Left renal pelvis (tissue), 4 donors: ENCODE measurements around the gene TM4SF18. TPM values are rescaled to one million over a fixed set of nuclear protein-coding genes. Genes with fewer than 3 reads are reported as not detected.
A peak's percentile ranks its signal among the peaks of the same experiment; 100 is the strongest.

Experiments used
- DNase-seq, 4 donors: peaks; one replicate each; pipeline ENCODE4 v3.0.0-alpha.2; 2013; ENCODE audit warnings: low read depth in 4 of 4, low spot score in 3 of 4
- polyA plus RNA-seq, 4 donors: library from polyadenylated mRNA; unstranded; fragments of 120-200 nt; gene quantifications; one replicate each; pipeline ENCODE4 v1.2.1, GENCODE V29; 2013; ENCODE audit not compliant: insufficient read length in 4 of 4

The TM4SF18 gene
- polyA plus RNA-seq, 4 donors, result 14.2 to 37.3 (median 25.0) TPM

DNA sequence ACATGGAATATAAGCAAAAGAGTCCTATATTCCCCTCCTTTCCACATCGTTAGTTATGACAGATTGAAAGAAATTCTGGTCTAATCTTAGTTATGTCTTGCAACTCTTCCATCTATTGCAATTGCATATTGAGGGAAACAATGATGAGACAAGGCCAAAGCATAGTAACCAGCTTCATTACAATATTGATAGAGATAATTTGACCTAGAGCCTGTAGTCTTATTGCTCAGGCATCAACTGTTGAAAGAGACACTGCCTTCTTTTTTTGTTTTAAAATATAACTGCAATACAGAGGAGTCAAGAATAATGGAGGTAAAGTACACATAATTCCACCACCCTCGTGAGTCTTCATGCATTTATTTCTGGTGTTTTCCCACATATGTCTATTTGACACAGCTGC, 2.0 kb downstream of the TM4SF18 start:
- DNase-seq, result no peak

DNA sequence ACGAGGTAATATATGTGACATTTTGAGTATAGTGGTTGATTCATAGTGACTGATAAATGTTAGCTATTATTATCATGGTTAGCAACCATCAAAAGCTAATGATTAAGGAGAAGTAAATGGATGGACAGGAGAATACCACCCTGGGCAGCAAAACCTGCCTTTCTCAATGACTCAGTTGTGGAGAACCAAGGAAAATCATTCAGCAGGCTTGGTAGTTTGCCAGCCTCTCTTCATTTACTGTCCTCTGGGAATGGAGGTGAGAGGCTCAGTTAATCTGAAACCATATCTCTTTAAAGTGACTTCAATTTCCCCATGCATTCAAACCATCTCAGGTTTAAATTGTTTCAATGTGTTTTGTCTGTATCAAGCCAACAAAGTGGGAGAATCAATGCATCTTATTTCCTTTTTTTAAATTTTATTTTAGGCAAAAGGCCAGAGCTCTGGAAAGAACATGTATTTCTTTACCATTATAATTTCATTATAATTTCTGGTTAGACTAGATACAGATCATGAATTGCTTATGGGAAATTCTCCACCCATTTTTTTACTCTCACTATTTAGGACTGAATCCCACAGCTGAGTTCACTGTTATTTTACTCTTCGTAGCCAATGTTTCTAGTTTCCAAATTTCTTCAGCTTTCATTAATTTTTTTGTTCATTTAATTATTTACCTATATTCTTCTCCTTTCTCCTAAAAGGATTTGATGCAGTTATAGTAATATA, 2.7 kb downstream of the TM4SF18 start:
- DNase-seq, result no peak

DNA sequence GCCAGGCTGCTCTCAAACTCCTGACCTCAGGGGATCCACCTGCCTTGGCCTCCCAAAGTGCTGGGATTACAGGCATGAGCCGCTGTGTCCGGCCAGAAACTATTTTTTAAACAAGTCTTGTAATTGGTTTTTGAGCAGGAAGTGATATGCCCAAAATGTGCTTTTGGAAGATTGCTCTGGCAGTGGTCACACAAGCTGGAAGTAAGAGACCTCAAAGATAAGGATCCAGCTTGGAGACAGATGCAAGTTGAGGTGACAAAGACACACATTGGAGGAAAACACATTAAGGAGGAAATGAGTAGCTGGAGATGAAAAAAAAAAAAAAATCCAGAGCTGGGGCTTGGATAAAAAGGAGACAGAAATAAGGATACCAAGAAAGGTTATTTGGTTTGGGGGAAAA, 6.3 kb downstream of the TM4SF18 start:
- DNase-seq, result no peak

DNA sequence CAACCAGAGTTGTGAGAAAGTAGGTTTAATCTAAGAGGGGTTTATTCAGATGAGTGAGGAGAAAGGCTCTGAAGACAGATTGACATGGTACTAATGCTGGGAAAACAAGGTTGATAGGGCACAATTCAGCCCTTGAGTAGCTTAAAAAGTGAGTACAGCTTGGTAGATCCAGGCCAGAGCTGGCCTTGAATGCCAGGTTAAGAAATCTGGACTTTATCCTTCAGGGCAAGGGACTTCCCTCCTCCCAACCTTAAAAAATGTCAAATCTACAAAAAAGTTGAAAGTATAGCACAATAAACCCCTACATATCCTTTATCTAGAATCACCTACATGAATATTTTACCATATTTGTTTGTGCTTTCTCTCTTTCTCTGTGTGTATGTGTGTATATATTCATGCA, 7.9 kb downstream of the TM4SF18 start:
- no peak for DNase-seq

DNA sequence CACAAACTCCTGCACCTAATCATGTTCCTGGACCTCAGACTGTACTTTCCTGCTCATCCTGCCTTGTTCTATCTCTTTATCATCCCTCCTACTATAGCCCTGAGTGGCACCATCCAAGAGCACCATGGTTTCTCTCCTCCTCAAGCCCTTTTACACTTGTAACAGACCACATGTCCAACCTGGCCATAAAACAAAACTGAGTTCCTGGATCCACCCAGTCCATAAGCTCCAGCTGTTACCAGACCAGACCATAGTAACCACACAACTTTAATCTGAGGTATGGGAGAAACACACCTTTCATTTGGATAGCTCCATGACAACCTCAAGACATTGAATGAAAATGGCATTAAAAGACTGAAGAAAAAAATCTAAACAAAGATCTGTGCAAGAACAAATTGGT, 9.1 kb downstream of the TM4SF18 start:
- DNase-seq, result no peak

DNA sequence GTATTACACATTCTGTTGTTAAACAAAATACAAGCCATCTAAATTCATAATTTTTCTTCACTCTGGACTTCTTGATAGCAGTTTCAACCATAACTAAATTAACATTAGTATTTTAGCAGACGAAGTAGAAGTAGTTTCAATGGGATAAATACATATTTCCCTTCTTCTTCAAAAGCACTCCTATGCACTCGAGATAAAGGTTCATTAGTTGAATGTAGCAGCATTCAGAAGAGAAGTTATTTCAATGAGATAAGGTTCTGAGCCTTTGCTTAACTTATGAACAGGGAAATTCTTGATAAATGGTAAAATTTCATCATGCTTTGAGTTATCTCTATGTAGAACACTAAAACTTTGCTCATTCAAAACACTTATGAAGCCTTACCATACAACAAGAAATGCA, 11.8 kb downstream of the TM4SF18 start:
- DNase-seq, result no peak

DNA sequence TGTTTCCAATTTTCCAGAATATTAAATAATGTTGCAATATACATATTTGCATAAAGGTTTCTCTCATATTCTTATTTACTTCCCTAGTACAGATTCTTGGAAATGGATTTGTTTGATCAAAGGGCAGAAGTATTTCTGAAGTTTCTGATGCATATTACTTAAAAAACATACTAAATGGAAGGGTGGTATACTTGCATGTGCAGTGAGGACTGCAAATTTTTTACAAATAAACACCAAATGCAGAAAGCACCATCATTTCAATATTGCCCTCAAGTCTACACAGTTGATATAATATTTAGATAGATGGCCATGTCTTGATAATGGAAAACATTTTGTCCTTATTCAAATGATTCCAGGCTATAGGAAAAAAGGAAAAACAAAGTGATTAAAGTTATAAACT, 12.3 kb downstream of the TM4SF18 start:
- DNase-seq, result no peak

DNA sequence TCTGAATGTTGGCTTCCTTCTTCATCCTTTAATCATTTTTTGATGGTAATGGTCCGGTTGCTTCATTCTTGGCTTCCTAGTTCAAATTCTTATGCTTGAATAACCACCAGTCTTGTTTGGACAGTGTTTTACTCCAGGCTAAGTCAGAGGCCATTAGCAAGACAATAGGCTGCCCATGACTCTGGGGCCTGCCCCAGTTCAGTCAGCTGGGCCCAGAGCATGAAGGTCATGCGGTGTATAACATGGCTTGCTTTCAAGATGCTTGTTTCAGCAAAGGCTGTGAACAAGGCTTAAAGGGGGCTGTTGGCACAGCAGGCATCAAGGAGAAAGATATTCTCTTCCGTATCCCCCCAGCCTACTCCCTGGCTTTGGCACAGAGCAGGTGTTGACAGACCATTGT, 13.7 kb downstream of the TM4SF18 start:
- DNase-seq, result no peak

DNA sequence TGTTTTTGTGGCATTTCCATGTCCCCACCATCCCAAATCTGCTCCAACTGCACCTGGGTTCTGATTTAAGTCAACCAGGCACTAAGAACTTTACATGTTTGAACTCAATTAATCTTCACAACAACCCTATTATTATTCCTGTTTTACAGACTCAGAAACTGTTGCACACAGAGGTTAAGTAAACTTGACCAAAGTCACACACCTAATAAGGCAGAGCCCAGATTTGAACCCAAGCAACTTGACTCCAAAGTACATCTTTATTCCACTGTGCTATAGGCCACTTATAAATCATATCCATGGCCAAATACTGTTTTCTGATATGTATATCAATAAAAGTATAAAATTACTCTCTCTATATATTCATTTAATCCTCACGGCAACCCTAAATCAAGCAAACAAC, 16.4 kb downstream of the TM4SF18 start:
- DNase-seq, result no peak

DNA sequence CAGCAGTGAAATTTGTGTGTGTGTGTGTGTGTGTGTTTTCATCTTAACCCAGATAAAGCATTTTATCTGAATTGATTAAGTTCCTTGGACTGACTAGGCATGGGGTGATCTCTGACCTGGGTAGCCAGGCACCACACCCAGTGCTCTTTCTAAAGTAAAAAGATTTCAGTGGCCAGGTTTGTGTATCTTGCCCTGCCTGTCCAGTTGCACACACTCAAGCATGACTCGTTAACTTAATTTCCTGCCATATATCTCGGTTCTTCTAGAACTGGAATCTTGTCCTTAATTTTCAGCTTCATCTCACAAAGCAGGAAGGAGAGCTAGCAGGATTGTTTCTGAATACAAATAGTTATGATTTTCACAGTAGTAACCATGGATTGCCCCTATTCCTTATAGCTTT, 17.0 kb downstream of the TM4SF18 start:
- no peak for DNase-seq

DNA sequence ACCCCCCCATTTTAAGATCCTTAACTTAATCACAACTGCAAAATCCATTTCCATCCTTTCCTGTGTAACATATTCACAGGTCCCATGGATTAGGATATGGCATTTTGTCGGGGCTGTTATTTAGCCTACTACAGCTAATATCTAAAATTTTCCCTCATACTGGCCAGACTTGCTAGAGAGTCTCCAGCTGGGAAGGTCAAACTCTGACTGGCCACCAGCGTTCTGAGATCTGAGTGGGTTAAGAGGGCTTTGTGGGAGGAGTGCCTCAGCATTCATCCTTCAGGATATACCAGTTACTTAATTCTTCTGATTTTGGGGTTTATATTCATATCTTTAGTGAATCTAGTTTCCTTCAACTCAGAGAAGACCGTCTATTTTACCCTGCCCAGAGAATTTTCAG, 17.7 kb downstream of the TM4SF18 start:
- DNase-seq, result no peak

DNA sequence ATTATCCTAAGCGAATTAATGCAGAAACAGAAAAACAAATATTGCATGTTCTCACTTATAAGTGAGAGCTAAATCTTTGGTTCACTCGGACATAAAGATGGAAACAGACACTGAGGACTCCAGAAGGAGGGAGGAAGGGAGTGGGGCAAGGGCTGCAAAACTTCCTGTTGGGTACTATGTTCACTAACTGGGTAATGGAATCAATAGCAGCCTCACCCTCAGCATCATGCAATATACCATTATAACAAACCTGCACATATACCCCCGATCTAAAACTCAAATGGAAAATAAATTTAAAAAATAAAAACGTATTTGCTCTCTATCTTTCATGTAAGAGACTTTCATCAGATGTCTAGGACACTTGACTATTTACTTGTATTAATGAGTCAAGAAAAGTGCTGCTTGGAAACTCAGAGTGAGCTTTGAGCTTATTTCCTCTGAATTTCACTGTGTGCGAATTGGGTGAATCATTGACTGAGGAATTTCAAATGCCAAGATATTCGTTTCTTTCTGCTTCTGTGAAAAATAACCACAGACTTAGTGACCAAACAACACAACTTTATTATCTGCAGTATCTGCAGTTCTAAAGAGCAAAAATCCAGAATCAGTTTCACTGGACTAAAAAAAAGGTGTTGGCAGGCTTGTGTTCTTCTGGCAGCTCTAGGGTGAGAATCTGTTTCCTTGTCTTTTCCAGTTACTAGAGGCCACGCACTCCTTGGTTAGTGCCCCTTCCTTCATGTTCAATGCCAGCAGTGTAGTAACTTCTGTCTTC, 18.4 kb downstream of the TM4SF18 start:
- DNase-seq, result no peak

DNA sequence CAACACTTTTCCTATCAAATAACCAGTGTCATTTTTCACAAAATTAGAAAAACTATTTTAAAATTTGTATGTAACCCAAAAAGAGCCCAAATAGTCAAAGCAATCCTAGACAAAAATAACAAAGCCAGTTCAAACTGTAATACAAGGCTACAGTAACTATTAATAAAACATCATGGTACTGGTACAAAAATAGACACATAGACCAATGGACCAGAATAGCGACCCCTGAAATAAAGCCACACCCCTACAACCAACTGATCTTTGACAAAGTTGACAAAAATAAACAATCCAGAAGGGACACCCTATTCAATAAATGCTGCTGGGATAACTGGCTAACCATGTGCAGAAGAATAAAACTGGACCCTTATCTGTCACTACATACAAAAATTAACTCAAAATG, 19.9 kb downstream of the TM4SF18 start:
- no peak for DNase-seq

DNA sequence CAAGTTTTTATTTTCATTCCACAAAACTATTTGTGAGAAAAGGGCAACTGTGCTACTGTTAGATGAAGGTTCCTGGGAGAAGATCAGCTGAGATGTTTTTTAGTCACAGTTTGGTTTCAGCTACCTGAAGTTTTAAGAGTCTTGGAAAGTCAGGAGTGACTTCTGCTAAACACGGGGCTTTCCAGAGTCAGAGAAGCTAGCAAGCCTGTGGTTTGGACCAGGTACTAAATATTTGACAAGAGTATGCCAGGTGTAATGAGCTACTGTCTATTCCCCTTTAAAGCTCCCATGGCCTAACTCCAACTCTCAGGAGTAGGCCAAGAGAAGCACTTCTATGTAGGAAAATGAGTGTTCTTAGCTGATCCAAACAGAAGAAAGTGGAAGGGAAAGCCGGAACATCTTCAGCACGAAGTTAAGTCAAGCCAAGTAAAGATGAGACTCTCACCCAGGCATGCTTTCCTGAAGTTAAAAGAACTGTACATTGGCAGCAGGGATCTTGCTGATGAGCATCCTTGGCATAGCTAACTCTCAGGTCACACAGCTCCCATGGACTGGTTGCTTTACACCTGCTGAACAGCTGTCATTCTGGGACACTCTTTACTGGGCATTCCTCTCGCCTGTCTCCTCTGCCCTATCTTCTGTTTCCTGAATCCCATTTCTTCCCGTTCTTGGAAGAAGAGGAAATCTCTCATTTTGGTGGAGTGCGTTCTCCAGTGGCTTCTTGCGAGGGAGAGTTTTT, 22.5 kb downstream of the TM4SF18 start:
- DNase-seq, result no peak

DNA sequence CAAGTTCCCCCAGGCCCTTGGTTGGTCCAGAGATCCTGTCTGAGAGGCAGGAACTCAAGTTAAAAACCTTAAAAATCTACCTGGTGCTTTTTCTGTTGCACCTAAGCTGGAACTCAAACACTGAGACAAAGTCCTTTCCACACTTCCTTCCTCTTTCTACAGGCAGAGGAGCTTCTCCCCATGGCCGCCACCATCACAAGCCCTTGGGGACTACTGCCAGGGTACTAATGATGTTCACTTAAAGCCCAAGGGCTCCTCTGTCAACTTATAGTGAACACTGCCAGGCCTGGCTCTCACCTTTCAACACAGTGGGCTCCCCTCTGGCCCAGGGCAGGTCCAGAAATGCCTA, 26.0 kb downstream of the TM4SF18 start:
- no peak for DNase-seq

DNA sequence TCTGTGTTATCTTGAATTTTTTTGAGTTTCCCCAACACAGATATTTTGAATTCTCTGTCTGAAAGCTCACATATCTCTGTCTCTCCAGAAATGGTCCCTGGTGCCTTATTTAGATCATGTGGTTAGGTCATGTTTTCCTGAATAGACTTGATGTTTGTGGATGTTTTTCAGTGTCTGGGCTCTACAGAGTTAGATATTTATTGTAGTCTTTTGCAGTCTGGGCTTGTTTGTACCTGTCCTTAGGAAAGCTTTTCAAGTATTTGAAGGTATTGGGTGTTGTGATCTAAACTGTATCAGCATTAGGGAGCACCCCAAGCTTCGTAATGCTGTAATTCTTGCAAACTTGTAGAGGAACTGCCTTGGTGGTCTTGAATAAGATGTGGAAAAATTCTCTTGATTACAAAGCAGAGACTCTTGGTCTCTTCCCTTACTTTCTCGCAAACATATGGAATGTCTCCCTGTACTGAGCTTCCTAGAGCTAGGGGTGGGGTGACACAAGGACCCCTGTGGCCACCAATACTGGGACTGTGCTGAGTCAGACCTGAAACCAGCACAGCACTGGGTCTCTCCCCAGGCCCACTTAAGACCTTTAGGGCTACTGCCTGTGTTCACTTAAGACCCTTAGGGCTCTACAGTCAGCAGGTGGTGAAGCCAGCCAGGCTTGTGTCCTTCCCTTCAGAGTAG, 26.5 kb downstream of the TM4SF18 start:
- no peak for DNase-seq

DNA sequence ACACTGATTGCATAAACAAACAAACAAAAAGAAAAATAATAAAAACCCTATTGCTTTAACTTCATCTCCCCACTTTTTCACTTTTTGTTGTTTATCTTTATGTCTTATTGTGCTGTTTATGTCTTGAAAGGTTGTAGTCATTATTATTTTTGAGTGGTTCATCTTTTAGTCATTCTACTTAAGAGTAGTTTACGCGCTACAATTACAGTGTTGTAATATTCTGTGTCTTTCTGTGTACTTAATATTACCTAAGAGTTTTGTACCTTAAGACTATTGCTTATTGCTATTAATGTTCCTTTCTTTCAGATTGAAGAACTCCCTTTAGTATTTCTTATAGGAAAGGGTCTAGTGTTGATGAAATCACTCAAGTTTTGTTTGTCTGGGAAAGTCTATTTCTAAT, 28.1 kb downstream of the TM4SF18 start:
- DNase-seq, result no peak

DNA sequence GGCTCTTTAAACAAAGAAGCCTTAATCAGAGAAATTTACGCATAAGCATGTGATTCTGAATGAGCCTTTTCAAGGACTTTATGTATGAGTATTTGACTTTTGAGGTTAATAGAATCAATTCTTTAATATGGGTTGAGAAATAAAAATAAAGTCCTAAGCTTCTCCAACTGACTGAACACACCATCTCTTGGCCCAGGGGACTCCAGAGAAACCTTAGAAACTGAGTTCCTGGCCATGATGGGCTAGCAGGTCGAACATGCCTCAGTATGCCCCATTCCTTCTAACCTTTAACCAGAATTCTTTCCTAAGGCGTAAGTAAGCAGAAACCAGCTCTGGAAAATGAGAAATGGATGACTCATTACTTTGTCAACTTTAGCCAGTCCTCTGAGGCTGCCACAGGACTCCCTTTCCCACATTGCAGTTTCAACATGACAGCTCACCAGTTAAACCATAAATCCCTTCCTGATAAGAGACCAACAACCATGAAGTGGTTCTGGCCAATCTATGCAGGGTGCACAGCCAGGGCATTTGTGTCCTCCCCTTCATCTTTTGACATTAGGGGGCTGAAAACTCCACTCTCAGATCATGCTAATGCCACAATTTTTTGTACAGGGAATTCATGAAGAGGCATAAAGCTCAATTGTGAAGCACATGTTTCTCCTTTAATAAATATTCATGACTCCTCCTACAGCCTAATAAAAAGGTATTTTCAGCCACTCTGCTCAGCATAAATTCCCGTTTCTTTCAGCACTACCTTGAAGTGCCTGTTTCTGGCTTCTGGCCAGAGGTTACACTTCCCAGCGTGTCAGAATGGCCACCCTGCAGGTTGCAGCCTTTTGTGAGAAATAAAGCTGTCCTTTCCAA, 33.3 kb downstream of the TM4SF18 start:
- peak; percentile 24 to 52 (median 46) for DNase-seq

DNA sequence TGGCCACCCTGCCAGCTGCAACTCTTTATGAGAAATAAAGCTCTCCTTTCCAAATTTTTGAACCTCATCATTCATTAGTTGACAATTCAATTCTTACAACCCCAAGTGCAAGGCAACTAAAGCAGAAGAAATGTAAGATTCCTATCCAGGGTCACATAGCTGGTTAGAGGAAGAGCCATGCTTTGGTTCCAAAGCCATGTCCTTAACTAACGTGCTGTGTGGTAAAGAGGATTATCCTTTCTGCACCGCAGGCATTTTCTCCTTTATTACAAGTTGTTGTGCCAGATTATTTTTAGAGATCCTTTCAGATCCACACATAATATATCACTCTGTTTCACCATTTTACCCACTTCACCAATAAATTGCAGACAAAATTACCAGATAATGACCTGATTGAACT, 36.5 kb downstream of the TM4SF18 start:
- DNase-seq, result no peak

DNA sequence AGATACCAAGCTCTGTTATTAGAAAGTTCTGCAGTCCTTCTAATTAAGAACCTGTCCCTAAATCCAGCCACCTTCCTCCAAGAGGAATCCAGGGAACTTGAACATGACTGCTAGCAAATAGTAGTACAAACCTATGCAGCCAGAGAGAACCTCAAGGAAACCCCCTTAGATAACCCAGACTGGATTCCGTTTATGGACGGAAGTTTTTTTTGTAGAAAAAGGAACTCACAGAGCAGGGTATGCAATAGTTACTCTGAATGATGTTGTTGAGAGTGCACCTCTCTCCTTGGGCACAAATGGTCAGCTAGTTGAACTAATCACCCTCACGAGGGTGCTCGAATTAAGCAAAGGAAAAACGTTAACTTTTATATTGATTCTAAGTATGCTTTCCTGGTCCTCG, 40.8 kb downstream of the TM4SF18 start:
- no peak for DNase-seq
